Measurements from ENCODE around the gene SRPK1.

SRPK1 gene

DNA sequence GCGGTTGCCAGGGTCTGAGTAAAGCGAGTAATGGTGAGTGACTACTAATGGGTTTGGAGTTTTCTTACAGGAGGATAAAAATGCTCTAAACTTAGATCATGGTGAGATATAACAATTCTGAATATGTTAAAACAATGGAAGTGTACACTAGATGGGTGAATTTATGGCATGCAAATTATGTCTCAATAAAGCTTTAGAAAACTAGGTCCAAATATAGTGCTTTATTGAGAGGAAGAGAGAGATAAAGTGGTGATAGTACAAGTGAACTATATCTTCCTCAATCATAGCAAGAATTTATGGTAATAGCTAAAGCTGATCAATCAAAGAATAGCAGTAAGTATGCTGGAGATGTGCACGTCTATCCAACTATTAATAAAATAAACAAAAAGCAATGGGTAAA is 23.9 kb downstream of the SRPK1 start:
- no peak for DNase-seq

DNA sequence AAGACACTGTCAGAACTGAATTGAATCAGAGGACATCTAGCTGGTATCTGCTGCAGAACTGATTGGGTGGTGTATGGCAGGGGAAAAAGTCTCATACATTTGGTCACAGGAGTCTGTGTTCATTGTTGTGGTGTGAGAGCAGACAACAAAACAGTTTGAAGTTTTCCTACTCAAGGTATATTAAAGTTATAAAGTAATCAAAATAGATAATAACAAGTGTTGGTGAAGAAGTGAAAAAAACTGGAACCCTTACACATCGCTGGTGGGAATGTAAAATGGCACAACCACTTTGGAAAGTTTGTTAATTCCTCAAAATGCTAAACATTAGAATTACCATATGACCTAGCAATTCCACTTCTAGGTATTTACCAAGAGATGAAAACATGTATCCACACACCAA is 24.7 kb downstream of the SRPK1 start:
- DNase-seq = no peak

DNA sequence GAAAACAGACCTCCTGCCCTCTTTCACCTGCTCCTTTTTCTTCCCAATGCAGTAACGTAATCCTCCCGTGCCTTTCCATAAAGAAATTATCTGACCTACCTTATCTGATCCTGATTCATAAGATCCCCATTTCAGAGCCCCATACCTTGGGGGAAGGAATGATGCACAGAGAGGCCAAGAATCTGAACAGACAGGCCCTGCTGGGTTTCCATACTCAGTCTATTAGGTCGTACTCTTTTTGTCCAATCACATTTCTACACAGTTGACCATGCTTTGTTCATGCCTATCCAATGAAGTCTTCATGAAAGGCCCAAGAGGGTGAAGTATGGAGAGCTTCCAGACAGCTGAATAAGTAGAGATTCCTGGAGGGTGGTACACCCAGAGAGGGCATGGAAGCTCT is 25.3 kb downstream of the SRPK1 start:
- no peak for DNase-seq

DNA sequence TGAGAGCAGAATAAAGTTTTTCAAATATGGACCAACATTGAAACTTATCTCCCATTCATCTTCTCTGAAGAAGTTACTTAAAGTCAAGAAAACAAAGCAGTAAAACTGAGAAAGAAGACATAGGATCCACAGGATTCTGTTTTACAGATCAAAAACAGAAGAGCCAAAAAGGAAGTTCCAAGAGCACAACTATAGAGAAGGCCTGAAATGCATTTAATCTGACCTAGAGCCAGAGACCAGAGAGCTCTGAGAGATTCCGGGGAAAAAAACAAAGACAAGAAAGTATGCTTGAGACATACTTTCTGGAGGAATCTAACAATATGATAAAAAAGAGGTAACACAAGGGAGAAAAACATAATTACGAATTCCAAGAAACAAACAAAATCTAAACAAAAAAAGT is 26.1 kb downstream of the SRPK1 start:
- DNase-seq = no peak

DNA sequence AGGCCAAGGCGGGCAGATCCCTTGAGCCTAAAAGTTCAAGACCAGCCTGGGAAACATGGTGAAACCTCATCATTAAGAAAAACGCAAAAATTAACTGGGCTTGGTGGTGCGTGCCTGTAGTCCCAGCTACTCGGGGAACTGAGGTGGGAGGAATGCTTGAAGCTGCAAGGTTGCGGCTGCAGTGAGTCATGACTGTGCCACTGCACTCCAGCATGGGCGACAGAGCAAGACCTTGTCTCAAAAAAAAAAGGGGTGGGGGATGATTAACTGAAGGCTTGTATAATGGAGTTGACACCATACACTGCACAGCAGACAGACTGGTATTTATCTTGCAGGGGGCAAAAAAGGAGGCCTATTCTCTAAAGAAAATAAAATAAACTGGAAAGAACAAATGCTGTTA is 27.7 kb downstream of the SRPK1 start:
- DNase-seq = no peak

DNA sequence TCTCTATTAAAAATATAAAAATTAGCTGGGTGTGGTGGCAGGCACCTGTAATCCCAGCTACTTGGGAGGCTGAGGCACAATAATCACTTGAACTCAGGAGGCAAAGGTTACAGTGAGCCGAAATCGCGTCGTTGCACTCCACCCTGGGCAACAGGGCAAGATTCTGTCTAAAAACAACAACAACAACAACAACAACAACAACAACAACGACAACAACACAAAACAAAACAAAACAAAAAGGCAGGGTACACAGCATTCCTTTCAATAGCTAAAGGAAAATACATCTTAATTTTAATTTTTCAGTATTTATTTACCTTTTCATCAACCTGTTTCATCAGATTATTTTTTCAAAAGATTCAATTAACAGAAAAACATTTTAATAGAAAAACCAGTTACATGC is 28.4 kb downstream of the SRPK1 start:
- DNase-seq = no peak

DNA sequence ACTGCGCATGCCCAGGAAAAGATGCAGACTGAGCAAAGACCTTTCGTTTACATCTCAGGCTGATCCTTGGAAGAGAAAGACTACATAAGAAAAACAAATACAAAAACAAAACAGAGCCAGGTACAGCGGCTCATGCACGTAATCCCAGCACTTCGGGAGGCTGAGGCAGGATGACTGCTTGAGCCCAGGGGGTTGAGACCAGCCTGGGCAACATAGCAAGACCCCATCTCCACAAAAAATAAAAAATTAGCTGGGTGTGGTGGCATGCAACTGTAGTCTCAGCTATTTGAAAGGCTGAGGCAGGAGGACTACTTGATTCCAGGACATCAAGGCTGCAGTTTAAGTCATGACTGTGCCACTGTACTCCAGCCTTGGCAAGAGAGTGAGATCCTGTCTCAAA is 41.7 kb downstream of the SRPK1 start:
- DNase-seq = no peak

DNA sequence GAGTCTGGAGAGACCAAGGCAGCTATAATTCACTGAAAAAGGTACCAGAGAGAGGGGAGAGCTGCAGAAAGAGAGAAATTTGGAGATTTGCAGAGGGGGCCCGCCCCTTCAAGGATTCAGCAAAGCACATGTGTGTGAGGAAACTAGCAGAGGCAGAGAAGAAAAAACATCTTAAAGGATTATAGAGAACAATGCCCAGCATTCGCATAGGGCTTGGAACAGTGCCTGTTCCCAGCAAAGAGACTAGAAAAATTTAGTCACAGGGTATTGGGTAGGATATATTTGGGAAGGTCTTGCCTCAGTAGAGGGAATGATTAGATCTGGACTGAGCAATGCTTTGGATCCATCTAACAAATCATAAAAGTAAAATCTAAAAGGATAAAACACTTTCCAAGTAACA is 44.0 kb downstream of the SRPK1 start:
- DNase-seq = no peak

DNA sequence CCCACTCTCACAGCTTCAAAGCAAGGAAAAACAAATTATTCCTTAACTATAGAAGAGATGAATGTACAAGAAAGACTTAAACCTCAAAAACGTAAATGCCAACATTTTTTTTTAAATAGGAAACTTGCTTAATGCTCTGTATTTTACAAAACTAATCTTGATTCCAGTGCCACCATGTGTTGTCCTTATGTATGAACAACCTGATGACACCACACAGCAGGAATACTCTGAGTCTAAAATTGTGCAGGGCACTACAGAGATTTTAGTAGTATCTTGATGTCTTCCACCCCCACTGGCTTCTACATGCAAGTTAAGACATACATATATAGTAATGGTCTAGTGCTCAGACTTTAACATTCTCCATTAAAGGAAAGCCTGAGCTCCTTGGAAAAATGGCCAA is 46.2 kb downstream of the SRPK1 start:
- DNase-seq = no peak

DNA sequence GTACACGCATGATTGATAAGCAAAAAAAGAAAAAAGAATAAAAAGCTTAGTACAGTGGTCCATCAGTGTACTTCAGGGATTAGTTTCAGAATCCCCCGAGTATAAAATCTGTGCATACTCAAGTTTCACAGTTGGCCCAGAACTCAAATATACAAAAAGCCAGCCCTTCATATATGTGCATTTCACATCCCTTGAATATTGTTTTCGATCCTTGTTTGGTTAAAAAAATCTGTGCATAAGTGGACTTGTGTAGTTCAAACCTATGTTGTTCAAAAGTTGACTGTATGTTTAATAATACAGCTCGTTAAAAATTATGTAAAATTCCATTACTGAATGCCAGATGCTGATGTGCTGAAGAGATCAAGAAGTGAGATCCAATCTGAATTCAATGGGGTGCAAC is 61.5 kb downstream of the SRPK1 start:
- DNase-seq = no peak

DNA sequence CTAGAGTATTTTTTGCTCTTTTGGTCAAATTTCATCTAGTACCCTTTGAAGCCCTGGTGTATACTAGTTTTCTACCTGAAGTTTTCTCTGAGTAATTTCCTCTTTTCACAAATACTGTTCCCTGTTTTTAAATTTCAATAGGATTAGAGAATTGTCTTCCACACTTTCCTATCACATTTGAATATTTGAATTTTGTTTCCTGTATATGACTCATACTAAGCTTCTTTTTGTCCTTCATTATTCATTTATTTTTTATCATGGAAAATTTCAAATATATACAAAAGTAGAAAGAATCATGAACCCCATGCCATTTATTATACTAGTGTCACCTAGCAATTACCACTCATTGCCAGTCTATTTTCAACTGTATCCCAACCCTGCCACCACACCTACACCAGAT is 63.0 kb downstream of the SRPK1 start:
- DNase-seq = no peak

DNA sequence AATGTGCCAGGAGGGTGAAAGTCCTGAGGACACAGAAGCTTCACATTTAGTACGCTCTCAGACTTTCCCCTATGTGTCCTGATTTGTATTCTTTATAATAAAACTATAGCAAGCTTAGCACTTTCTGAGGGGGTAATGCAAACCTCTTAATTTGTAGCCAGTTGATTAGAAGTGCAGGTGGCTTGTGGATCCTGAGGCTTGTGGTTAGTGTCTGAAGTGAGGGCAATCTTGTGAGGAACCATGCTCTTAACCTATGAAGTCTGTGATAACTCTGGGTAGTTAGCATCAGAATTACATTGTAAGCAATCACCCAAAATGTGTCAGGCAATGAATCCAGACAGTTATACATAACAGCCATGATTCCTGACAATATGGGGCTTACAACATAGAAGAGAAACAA is 64.6 kb downstream of the SRPK1 start:
- no peak for DNase-seq

DNA sequence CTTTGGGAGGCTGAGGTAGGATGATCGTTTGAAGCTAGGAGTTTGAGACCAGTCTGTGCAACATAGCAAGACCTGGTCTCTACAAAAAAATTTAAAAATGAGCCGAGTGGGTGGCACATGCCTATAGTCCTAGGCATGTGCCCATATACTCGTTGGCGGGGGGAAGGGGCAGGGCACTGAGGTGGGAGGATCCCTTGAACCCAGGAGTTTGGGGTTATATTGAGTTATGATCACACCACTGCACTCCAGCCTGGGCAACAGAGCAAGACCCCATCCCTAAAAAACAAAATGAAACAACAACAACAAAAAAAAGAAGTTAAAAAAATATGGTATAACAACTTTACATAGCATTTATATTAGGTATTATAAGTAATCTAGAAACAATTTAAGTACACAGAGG is 67.9 kb downstream of the SRPK1 start:
- DNase-seq = no peak

DNA sequence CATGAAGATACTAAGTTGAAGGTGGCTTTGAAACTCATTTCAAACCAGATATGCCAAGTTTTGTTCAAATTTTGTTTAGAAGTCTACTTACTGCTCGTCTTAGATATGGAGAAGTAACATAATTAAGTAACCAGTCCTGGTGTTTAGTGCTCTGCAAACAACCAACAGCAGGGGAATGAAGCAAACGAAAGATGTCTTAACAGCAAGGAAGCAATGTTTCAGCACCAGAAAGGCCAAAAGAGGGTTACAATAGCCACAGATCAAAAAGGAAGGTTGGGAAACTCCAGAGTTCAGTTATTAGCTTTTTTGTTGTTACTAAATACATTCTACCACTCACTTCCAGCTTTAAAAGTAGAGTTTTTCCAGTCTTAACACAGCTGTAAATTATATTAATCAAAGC is 70.7 kb downstream of the SRPK1 start:
- no peak for DNase-seq

DNA sequence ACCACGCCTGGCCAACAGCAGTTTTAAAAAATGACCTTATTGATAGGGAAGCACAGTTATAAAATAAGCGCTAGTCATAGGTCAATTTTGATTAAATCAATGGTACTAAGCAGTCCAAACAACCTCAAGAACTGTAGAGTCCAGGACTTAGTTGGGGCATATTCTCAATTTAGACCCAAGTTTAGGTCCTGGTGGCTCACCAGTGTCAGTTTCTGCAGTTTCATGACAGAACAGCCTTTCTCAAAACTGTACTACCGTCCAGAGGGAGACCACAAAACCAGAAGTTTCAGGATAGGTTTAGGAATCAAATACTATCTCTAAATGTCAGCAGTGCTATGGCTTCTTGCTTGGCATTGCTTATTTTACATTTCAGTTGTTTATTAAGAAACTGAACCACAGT is 76.6 kb downstream of the SRPK1 start:
- DNase-seq = no peak

DNA sequence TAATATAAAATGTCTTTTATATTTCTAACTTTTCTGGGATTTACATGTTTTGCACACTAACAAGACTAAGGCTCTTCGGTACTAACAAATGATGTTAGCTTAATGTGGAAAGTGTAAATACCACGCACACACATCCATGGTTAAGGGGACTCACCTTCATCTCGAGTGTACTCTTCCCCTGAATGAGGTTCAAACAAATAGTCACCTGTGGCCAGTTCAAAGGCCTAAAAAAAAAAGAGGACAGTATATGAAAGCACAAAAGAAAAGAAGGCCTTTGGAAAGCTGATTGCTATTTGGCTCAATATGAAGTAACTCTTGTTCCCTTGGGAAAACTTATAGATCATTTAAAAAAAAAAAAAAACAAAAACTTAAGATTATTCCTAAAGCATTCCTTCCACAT is 78.5 kb downstream of the SRPK1 start:
- no peak for DNase-seq

DNA sequence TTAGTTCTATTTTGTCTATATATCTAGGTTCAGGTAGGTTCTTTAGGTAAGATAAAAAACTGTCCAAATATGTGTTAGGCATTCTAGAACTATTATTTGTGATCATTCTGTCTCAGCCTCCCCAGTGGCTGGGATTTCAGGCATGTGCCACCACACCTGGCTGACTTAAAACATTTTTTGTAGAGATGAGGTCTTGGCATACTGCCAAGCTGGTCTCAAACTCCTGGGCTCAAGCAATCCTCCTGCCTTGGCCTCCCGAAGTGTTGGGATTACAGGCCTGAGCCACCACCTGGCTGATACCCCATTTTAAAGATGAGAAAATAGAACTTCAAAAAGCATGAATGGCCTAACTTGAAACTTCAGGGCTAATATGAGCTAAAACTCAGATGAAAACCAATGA is 81.9 kb downstream of the SRPK1 start:
- no peak for DNase-seq

DNA sequence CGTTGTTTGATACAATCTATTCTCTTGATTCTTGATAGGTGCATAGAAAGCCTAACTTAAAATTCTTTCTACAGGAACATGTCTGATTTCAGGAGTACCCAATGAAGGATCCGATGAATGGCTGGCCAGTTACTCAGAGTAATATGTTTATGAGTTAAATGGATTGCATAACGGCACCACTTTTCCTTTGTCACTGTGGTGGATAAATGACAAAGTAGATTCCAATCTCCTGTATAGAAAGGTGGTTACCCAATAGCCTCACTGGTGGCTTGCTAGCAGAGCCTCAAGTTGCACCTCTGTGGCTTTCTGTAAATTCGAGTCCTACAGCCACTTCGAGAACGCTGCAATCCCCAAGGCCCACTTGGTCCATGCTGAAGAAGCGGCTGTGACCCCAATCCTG is 87.4 kb downstream of the SRPK1 start:
- no peak for DNase-seq

DNA sequence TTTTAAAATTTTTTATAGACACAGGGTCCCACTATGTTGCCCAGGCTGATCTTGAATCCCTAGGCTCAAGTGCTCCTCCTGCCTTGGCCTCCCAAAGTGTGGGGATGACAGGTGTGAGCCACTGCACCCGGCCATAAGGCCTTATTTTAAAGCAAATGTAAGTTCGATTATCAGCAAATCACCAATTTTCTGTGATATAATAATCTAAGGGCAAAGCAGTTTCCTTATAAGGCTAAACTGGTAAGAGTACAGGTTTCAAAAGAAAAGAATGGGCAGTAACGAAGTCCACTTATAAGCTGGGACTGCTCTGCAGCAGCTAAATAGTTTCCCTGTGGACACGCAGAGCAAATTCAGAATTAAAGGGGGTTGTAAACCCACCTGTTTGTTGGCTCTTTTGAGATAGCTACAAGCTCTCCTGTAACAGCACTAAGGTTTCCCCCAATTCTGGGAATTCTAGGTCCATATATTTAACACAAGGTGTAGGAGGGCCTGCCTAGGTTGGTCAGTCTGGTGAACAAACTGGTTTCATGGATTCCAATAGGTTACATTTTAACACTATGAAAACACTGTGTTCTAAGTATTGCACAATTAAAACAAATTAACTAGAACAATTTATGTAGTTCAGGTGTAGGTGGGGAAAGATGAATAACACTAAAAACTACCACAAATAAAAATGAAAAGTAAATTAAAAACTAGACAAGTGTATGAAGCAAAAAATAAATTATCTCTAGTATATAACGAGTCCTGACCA is 89.5 kb downstream of the SRPK1 start:
- no peak for DNase-seq

DNA sequence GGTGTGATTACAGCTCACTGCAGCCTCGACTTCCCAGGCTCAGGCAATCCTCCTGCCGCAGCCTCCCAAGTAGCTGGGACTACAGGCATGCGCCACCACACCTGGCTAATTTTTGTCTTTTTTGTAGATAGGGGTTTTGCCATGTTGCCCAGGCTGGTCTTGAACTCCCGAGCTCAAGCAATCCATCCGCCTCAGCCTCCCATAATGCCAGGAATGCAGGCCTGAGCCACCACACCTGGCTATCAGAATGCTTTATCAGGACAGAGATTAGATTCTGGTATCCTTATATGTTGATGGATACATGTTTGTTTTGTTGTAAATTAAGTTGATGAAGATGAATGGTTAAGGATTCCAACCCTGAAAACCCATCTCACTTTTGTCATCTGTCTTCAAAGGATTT is 91.6 kb downstream of the SRPK1 start:
- DNase-seq = no peak

DNA sequence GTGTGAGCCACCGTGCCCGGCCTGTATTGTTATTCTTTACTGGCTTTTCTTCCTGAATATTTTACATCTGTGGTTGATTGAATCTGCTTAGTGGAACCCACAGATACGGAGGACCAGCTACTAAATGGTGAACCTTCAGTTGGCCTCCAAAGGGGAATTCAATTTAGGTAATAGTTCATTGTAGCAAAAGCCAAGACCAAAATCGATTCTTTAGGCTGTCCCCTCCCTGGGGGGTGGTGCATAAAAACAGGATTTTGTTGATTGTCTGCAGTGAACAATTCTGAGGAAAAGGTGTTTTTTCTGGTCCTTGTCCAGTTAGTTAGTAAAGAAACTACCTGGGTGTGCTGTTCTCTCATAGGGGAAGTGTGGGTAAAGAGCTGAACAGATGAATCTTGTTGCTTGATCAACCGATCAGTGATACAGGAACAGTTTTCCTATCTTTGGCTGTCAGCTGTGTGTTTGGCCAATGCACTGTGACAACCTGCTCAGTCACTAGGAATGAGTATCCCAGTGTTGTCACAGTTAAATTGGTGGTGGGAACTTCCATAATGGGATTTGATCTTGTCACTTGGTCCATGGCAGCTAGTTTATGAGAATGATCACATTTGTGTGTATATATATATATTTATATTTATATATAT is 96.2 kb downstream of the SRPK1 start:
- no peak for DNase-seq

DNA sequence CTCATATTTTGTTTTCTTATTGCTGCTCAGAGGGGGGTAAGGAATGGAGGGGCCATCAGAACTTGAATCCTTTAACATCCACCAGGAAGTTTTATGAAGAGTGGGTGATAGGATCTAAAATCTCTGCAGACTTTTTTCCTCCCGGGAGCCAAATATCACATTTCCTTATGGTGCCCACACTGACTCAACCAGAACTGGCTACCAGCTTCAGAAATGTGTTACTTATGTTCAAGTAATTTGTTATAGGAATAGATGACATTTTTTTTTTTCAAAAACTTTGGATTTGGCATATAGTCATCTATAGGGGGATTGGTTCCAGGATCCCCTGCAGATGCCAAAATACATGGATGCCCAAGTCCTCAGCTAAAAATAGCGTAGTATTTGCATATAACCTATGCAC is 97.3 kb downstream of the SRPK1 start:
- DNase-seq = no peak

DNA sequence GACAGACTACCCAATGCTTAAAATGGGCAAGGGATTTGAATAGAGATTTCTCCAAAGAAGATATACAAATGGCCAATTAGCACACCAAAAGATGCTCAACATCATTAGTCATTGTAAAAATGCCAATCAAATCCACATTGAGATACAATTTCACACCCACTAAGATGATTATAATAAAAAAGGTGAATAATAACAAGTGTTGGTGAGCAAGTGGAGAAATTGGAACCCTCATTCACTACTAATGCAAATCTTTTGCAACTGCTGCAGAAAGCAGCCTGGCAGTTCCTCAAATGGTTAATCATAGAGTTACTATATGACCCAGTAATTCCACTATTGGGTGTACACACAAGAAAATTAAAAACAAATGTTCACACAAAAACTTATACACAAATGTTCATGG is 103.4 kb downstream of the SRPK1 start:
- no peak for DNase-seq

DNA sequence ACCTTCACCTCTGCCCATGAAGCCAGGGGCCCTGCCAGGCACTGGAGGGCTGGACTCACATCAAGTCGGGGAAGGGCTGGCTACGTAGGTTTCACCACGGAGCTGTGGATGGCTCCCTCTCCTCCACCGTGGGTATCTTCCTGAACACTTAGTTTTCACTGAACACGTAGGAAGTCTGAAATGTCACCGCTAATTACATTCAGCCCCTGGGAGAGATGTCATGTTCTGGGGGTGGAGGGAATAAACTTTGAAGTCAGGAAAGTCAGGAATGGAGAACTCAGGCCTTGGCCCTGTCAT is 109.3 kb downstream of the SRPK1 start:
- no peak for DNase-seq

DNA sequence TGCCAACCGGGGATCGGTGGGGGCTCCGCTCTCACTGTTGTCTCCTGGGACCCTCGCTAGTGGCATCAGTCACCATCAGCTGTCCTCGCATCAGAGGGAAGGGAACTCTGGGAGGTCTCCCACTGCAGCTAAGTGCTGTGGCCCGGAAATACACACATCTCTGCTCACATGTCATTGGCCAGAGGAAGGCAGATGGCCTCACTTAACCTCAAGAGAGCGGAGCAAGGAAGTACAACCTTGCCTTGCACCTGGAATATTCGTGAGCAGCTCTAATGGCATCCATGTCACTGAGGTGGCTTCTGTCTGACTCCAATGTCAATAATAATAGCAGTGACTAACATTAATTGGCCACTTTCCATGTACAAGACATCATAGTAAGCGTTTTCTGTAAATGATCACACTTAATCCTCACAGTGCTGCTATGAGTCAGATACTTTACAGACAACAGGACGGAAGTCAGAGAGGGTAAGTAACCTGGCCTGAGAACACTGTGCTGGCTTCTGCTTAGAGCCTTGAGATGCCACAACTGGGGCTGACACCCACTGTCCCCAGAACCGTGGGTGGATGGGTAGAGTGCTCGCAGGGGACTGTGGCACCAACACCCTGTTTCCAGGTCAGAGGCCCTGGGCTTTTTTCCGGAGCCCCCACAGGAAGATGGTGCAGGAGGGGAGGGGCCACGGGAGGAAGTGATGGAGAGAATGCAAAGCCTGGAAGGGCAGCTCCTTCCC is 109.8 kb downstream of the SRPK1 start:
- peak; percentile 81 for DNase-seq
